HG02763 (cell line): ENCODE measurements around the gene DPM2.
A peak's percentile ranks its signal among the peaks of the same experiment; 100 is the strongest.

ENCODE experiments used
- ATAC-seq: cut with Tn5 transposase; IDR thresholded peaks from one replicate; pipeline ENCODE4 v1.9.1; 2021; ENCODE audit warnings: mild to moderate bottlenecking, moderate library complexity; ENCODE audit not compliant: unreplicated experiment

The DPM2 gene

GRCh38 chr9:127938298-127938690 is 640 bp upstream of the DPM2 start:
- ATAC-seq, result no peak

GRCh38 chr9:127937056-127937387 is 632 bp downstream of the DPM2 start:
- no peak for ATAC-seq

GRCh38 chr9:127936347-127936852 is 1.3 kb downstream of the DPM2 start:
- ATAC-seq, result no peak

GRCh38 chr9:127935765-127936221 is 1.9 kb downstream of the DPM2 start:
- no peak for ATAC-seq

GRCh38 chr9:127934986-127935385 is 2.7 kb downstream of the DPM2 start:
- no peak for ATAC-seq

GRCh38 chr9:127934248-127934647 is 3.4 kb downstream of the DPM2 start:
- no peak for ATAC-seq

- ATAC-seq, result peak; percentile 22
These were observed 6.4 kb downstream of the DPM2 start for GRCh38 chr9:127931092-127931881.

- peak; percentile 80 for ATAC-seq
These were observed 7.2 kb downstream of the DPM2 start, which contains the start of gene PIP5KL1 for GRCh38 chr9:127930231-127931091. Gene PIP5KL1, minus strand, starts transcription at chr9:127930777. Its CDS starts 25 bp downstream, at chr9:127930752.

GRCh38 chr9:127929625-127929979 is 8.1 kb downstream of the DPM2 start:
- ATAC-seq, result no peak

- ATAC-seq, result no peak
These were observed 8.7 kb downstream of the DPM2 start for GRCh38 chr9:127928676-127929624.

- ATAC-seq, result no peak
These were observed 9.5 kb downstream of the DPM2 start for GRCh38 chr9:127927988-127928675.

GRCh38 chr9:127927201-127927987 is 10.3 kb downstream of the DPM2 start:
- ATAC-seq, result no peak

- no peak for ATAC-seq
These were observed 10.8 kb downstream of the DPM2 start for GRCh38 chr9:127926906-127927200.

GRCh38 chr9:127925959-127926905 is 11.4 kb downstream of the DPM2 start:
- no peak for ATAC-seq

GRCh38 chr9:127924736-127925444 is 12.8 kb downstream of the DPM2 start:
- no peak for ATAC-seq

- ATAC-seq, result no peak
These were observed 13.9 kb downstream of the DPM2 start for GRCh38 chr9:127923771-127924170.

GRCh38 chr9:127923046-127923445 is 14.6 kb downstream of the DPM2 start:
- ATAC-seq, result no peak
